Erythroblast (primary cell): ENCODE results near the gene PLCB4.

ENCODE experiments used
- GATA1 ChIP-seq: IDR thresholded peaks from 2 replicates; pipeline ENCODE4 v1.6.1; 2011; ENCODE audit warnings: low read depth, mild to moderate bottlenecking, control low read depth, low read length, moderate library complexity
- POLR2A ChIP-seq: IDR thresholded peaks from 2 replicates; pipeline ENCODE4 v1.6.1; 2011; ENCODE audit warnings: mild to moderate bottlenecking, low read length

DNA sequence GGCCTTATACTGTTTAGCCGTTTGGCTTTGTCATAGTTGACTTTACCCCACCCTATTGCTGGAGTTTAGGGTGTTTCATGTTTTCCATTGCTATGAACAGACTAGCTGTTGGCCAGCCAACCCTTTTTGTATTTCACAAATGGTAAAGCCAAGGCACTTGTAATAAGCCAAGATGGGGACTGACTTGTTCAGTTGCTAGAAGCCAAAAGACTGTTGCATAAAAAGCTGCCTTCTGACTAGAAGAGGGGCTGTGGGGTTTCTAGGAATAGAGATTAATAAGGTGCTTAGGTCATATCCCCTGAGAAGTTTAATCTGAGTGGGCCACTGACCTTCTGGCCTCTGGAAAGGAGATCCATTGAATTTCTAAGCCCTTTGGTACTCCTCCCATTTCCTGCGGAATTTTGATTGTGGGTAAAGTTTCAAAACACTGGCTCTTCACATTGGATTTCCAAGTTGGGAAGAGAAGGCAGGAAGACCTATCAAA lies 211.1 kb downstream of the PLCB4 start:
- TF ChIP-seq POLR2A (no peak), GATA1 (no peak)
